ENCODE results near the gene PPP6R1. TPM values are rescaled to one million over a fixed set of nuclear protein-coding genes. Genes with fewer than 3 reads are reported as not detected.

The PPP6R1 gene
- total RNA-seq = 10 to 100 TPM; 29.4 to 47.9 (median 37.5) TPM

- DNase-seq (ENCODE audit: low spot score in 2 of 2) = peak; percentile 97 to 99
- peak in 1 of 2 donors; percentile 3 for TF ChIP-seq POLR2A (IDR thresholded peaks at IDR 0.05)
- TF ChIP-seq CTCF (IDR thresholded peaks at IDR 0.05) = peak in 1 of 3 donors; percentile 52
- H3K4me3 ChIP-seq (ENCODE audit: low read depth, poor library complexity, severe bottlenecking) = peak within 1 kb of the TSS; percentile 79
- intact Hi-C loops (cut with DNase I; ENCODE audit: low total_unique reads) = no loop called here
- 0 to 1% methylated on average over 48 to 54 of the region's 76 CpGs for WGBS, 2 donors
Measured at GRCh38 chr19:55258828-55259539, at the start of gene PPP6R1. Gene PPP6R1 (minus strand): TSS chr19:55259017. CDS start chr19:55247103, 11,914 bp downstream.

GRCh38 chr19:55308281-55308680 is 49.5 kb upstream of the PPP6R1 start:
- no peak overlapping the region for H3K4me3 ChIP-seq (ENCODE audit: low read depth, poor library complexity, severe bottlenecking)
- DNase-seq (ENCODE audit: low spot score in 2 of 2) = no peak
- WGBS, 2 donors = 93 to 94% methylated on average over 11 of the region's 11 CpGs
- TF ChIP-seq POLR2A (IDR thresholded peaks at IDR 0.05) = no peak
- TF ChIP-seq CTCF (IDR thresholded peaks at IDR 0.05) = no peak
- intact Hi-C loops (cut with DNase I; ENCODE audit: low total_unique reads) = no loop called here

GRCh38 chr19:55306712-55307111 is 47.9 kb upstream of the PPP6R1 start:
- TF ChIP-seq POLR2A (IDR thresholded peaks at IDR 0.05) = no peak
- no peak for TF ChIP-seq CTCF (IDR thresholded peaks at IDR 0.05)
- 78 to 80% methylated on average over 3 of the region's 3 CpGs for WGBS, 2 donors
- intact Hi-C loops (cut with DNase I; ENCODE audit: low total_unique reads) = no loop called here

GRCh38 chr19:55305983-55306562 is 47.3 kb upstream of the PPP6R1 start:
- DNase-seq (ENCODE audit: low spot score in 2 of 2) = no peak
- 90 to 95% methylated on average over 14 to 17 of the region's 17 CpGs for WGBS, 2 donors
- intact Hi-C loops (cut with DNase I; ENCODE audit: low total_unique reads) = no loop called here
- H3K4me3 ChIP-seq (ENCODE audit: low read depth, poor library complexity, severe bottlenecking) = no peak overlapping the region
- TF ChIP-seq CTCF (IDR thresholded peaks at IDR 0.05) (no peak), POLR2A (IDR thresholded peaks at IDR 0.05) (no peak)

More at GRCh38 chr19:55306712-55307111, 47.9 kb upstream of the PPP6R1 start:
- no peak for DNase-seq (ENCODE audit: low spot score in 2 of 2)
- H3K4me3 ChIP-seq (ENCODE audit: low read depth, poor library complexity, severe bottlenecking) = no peak overlapping the region

GRCh38 chr19:55305491-55305890 is 46.7 kb upstream of the PPP6R1 start:
- TF ChIP-seq CTCF (IDR thresholded peaks at IDR 0.05) (no peak), POLR2A (IDR thresholded peaks at IDR 0.05) (no peak)
- no peak for DNase-seq (ENCODE audit: low spot score in 2 of 2)
- no peak overlapping the region for H3K4me3 ChIP-seq (ENCODE audit: low read depth, poor library complexity, severe bottlenecking)
- intact Hi-C loops (cut with DNase I; ENCODE audit: low total_unique reads) = no loop called here
- WGBS, 2 donors = 80 to 90% methylated on average over 9 of the region's 9 CpGs

Data from lower leg skin (tissue), 4 donors.